NCI-H2196 treated with DMSO at 0.1 percent for 48 hours (cell line): Measurements from ENCODE around the gene SPRYD4.
"Not testable (repeated sequence)": the region's sequence is repeated elsewhere in the genome, so short reads cannot be mapped to it uniquely, and the experiment has no call there.

Experiments
- DNase-seq: peaks from one replicate; lab custom pipeline; 2025; ENCODE audit not compliant: unreplicated experiment; lab: John Stamatoyannopoulos, UW

Gene SPRYD4

GRCh38 chr12:56476143-56476542 lies 7.8 kb downstream of the SPRYD4 start:
- DNase-seq, result no peak

GRCh38 chr12:56476972-56477432 lies 8.6 kb downstream of the SPRYD4 start:
- DNase-seq, result no peak

- DNase-seq, result no peak
Measured at GRCh38 chr12:56477521-56478225, 9.3 kb downstream of the SPRYD4 start.

GRCh38 chr12:56479625-56480024 lies 11.2 kb downstream of the SPRYD4 start:
- DNase-seq, result no peak

GRCh38 chr12:56484566-56484965 lies 16.2 kb downstream of the SPRYD4 start:
- DNase-seq, result no peak

- no peak for DNase-seq
Measured at GRCh38 chr12:56486694-56487093, 18.3 kb downstream of the SPRYD4 start.

GRCh38 chr12:56487448-56488040 lies 19.2 kb downstream of the SPRYD4 start:
- DNase-seq, result peak; percentile 27

- DNase-seq, result peak; percentile 90
Measured at GRCh38 chr12:56488041-56488955, 19.9 kb downstream of the SPRYD4 start, which contains the start of gene GLS2. Gene GLS2 (minus strand): TSS chr12:56488161. CDS start chr12:56488118, 43 bp downstream.

- no peak for DNase-seq
Measured at GRCh38 chr12:56490360-56490759, 22.0 kb downstream of the SPRYD4 start.

- not testable (repeated sequence) for DNase-seq
Measured at GRCh38 chr12:56493409-56494105, 25.2 kb downstream of the SPRYD4 start.

- not testable (repeated sequence) for DNase-seq
Measured at GRCh38 chr12:56494106-56494415, 25.7 kb downstream of the SPRYD4 start.

- DNase-seq, result not testable (repeated sequence)
Measured at GRCh38 chr12:56494481-56494880, 26.1 kb downstream of the SPRYD4 start.

GRCh38 chr12:56496704-56497103 lies 28.3 kb downstream of the SPRYD4 start:
- not testable (repeated sequence) for DNase-seq

GRCh38 chr12:56498126-56498902 lies 29.9 kb downstream of the SPRYD4 start:
- not testable (repeated sequence) for DNase-seq

GRCh38 chr12:56499452-56499851 lies 31.1 kb downstream of the SPRYD4 start:
- DNase-seq, result not testable (repeated sequence)

GRCh38 chr12:56499879-56500278 lies 31.5 kb downstream of the SPRYD4 start:
- not testable (repeated sequence) for DNase-seq

GRCh38 chr12:56510786-56511185 lies 42.4 kb downstream of the SPRYD4 start:
- no peak for DNase-seq

- DNase-seq, result not testable (repeated sequence)
Measured at GRCh38 chr12:56514014-56514318, 45.6 kb downstream of the SPRYD4 start.

- no peak for DNase-seq
Measured at GRCh38 chr12:56517854-56518253, 49.5 kb downstream of the SPRYD4 start.

GRCh38 chr12:56518570-56518969 lies 50.2 kb downstream of the SPRYD4 start:
- no peak for DNase-seq
